Measurements from ENCODE around the gene XRCC6. TPM values are rescaled to one million over a fixed set of nuclear protein-coding genes. Genes with fewer than 3 reads are reported as not detected.
A peak's percentile ranks its signal among the peaks of the same experiment; 100 is the strongest.
"Not testable (repeated sequence)": the region's sequence is repeated elsewhere in the genome, so short reads cannot be mapped to it uniquely, and the experiment has no call there.

The XRCC6 gene
- 400 and 414 TPM in 2 replicates for total RNA-seq

DNA sequence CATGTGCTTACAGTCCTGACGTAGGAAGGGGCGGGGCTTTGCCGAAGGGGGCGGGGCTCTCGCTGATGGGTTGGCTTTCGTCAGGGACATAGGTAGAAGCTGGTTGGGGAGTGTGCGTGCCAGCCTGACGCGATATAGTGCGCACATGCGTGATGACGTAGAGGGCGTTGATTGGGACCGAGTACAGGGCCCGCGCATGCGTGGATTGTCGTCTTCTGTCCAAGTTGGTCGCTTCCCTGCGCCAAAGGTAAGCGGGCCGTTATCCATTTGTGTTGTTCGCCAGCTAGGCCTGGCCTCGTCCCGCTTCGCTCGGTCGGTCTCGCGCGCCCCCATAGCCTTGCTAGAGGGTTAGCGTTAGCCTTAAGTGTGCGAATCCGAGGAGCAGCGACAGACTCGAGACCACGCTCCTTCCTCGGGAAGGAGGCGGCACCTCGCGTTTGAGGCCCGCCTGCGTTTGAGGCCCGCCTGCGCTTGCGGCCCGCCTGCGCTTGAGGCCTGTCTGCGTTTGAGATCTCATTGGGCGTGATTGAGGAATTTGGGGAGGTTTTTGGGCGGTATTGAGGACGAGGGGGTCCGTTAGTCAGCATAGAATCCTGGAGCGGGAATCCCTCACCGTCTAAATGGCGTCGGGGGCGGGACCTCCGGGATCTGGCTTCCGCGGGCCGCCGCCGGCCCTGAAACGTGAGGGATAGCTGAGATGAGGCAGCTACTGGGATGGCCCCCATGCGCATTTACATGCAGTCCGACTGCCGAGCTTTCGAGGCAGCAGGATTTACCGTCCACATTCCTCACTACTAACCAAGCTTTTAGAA, at the start of gene XRCC6:
Gene XRCC6, plus strand, starts transcription at position 197 of the 812 bp plus-strand sequence. CDS start 710 bp downstream, outside the sequence.
- Mint-ChIP-seq H3K36me3 (ENCODE audit: low read depth) (peaks cover 46% of the 10 kb centered on the region), H3K4me3 (peak within 1 kb of the TSS; percentile 99), H3K4me1 (peaks cover 34% of the 10 kb centered on the region), H3K9me3 (no peaks in the 10 kb centered on the region), H3K27ac (peak within 1 kb of the TSS; percentile 99), H3K27me3 (no peaks in the 10 kb centered on the region)
- intact Hi-C loops (cut with micrococcal nuclease), result loop anchor here (1.0 to 5.0 kb wide), 8 partner anchors 17 to 335 kb away; partner anchors contain the start of genes POLR3H and RANGAP1
- DNase-seq, result peak; percentile 99

DNA sequence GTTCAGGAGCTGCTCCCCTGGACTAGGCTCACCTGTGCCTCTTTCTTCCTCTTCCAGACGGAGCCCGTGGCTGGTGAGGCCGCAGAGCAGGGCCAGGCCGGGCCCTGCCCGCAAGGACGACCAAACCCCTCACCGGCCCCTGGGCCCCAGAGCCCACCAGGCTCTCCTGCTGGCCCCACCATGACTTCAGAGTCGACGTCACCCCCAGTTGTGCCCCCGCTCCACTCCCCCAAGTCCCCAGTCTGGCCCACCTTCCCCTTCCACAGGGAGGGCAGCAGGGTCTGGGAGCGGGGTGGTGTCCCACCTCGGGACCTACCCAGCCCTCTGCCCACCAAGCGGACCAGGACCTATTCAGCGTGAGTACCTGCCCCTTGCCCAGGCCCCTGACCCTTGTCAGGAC, 49.3 kb upstream of the XRCC6 start:
- peaks cover 4% of the 10 kb centered on the region for H3K36me3 Mint-ChIP-seq (ENCODE audit: low read depth)
- intact Hi-C loops (cut with micrococcal nuclease), result no loop called here

DNA sequence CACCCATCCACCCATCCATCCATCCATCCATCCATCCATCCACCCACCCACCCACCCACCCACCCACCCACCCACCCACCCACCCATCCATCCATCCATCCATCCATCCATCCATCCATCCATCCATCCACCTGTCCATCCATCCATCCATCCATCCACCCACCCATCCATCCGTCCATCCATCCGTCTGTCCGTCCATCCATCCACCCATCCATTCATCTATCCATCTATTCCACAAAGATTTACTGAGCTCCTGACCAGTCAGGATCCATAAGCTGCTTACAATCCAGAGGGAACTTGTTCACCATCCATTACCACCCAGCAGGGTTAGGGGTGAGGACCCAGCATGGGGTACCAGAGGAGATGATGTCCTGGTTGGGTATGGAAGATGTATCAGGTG, 48.8 kb upstream of the XRCC6 start:
- H3K4me3 Mint-ChIP-seq; H3K36me3 Mint-ChIP-seq (ENCODE audit: low read depth); DNase-seq; H3K9me3 Mint-ChIP-seq; H3K27me3 Mint-ChIP-seq; H3K4me1 Mint-ChIP-seq; intact Hi-C loops (cut with micrococcal nuclease); H3K27ac Mint-ChIP-seq: not testable (repeated sequence)

More for the DNA sequence above, 49.3 kb upstream of the XRCC6 start:
- Mint-ChIP-seq H3K4me3 (no peak overlapping the region), H3K27me3 (no peaks in the 10 kb centered on the region), H3K9me3 (no peaks in the 10 kb centered on the region), H3K27ac (no peak overlapping the region), H3K4me1 (no peaks in the 10 kb centered on the region)
- no peak for DNase-seq

DNA sequence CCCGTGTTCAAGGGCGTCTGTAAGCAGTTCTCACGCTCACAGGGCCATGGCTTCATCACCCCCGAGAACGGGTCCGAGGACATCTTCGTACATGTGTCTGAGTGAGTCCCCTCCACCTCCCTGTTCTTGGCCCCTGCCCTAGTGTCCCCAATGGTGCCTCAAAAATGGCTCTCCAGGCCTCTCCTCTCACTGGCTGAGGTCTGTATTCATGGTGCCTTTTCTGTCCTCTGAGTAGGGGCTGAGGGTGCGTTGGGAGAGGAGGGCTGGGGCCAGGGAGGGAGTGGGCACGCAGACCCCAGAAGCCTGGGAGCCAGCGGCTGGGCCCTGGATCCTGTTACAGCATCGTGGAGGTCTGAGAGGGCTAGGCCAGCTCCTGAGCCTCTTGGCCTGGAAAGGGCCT, 47.4 kb upstream of the XRCC6 start:
- H3K4me3 Mint-ChIP-seq, result no peak overlapping the region
- peaks cover 10% of the 10 kb centered on the region for H3K36me3 Mint-ChIP-seq (ENCODE audit: low read depth)
- no peak for DNase-seq
- H3K9me3 Mint-ChIP-seq, result no peaks in the 10 kb centered on the region
- no peaks in the 10 kb centered on the region for H3K4me1 Mint-ChIP-seq
- no peak overlapping the region for H3K27ac Mint-ChIP-seq
- no peaks in the 10 kb centered on the region for H3K27me3 Mint-ChIP-seq
- intact Hi-C loops (cut with micrococcal nuclease), result no loop called here

DNA sequence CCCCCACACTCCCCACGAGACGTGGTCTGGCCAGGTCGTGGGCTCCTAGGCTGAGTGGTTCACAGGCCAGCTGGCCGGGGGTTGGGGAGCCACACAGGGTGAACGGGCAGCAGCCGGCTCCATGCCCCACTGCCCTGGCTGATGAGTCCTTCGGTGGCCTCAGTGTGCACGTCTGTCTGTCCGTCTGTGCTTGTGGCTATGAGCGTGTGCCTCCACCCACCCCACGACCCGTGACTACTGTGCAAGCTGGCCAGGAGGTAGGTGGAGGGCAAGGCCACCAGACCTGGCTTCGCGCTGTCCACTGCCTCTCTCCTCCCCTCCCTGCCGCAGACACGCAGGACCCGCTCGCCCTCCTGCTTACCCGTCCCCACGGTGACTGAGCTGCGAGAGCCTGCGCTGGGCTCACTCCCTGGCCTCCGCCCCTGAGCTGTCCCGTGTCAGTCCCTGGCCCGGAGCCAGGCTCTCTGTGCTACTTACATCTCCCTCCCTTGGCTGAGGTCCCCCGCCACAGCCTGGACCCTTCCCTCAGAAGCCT, 46.2 kb upstream of the XRCC6 start:
- no peaks in the 10 kb centered on the region for H3K9me3 Mint-ChIP-seq
- no peaks in the 10 kb centered on the region for H3K4me1 Mint-ChIP-seq
- intact Hi-C loops (cut with micrococcal nuclease), result no loop called here
- no peak for DNase-seq
- H3K4me3 Mint-ChIP-seq, result no peak overlapping the region
- H3K27me3 Mint-ChIP-seq, result no peaks in the 10 kb centered on the region
- H3K36me3 Mint-ChIP-seq (ENCODE audit: low read depth), result peaks cover 10% of the 10 kb centered on the region
- no peak overlapping the region for H3K27ac Mint-ChIP-seq

DNA sequence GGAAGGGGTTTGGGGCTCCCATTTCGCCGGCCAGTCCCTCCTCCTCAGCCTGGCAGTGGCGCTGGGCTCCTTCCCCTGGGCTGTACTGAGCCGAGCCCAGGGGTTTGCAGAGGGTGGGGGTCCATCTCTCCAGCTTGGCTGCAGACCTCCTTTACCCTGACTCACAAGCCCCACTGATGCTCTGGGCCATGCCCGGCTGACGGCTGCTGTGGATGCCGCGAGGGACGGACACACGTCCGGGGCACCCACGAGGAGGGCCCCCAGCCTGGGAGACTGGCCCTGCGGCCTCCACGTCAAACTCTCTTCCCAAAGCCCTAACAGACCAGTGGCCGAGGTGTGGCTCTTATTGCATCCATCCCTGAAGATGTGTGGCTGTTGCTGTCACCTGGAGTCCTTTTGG, 45.6 kb upstream of the XRCC6 start:
- no peak overlapping the region for H3K27ac Mint-ChIP-seq
- H3K27me3 Mint-ChIP-seq, result no peaks in the 10 kb centered on the region
- peaks cover 12% of the 10 kb centered on the region for H3K36me3 Mint-ChIP-seq (ENCODE audit: low read depth)
- no peak for DNase-seq
- intact Hi-C loops (cut with micrococcal nuclease), result no loop called here
- H3K4me3 Mint-ChIP-seq, result no peak overlapping the region
- no peaks in the 10 kb centered on the region for H3K9me3 Mint-ChIP-seq
- H3K4me1 Mint-ChIP-seq, result no peaks in the 10 kb centered on the region

DNA sequence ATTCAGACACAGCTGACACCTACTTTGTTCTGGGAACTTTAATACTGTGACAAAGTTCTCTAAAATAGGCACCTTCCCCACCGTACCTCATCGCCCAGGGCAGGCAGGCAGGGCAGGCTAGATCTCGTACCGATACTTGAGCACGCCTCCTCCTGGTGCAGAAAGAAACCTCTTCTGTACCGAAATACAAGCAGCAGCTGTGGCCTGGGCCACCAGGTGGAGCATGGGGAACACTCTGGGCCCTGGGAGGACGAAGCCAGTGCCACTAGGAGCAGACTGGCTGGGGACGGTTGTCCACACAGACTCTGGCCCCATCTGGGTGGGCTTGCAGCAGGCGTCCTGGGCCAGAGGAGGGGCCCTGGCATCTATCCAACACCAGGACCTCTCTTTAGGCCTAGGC, 44.2 kb upstream of the XRCC6 start:
- DNase-seq, result peak; percentile 83
- intact Hi-C loops (cut with micrococcal nuclease), result no loop called here
- Mint-ChIP-seq H3K27ac (no peak overlapping the region), H3K4me1 (no peaks in the 10 kb centered on the region), H3K27me3 (no peaks in the 10 kb centered on the region), H3K9me3 (no peaks in the 10 kb centered on the region), H3K36me3 (ENCODE audit: low read depth) (peaks cover 14% of the 10 kb centered on the region), H3K4me3 (no peak overlapping the region)

DNA sequence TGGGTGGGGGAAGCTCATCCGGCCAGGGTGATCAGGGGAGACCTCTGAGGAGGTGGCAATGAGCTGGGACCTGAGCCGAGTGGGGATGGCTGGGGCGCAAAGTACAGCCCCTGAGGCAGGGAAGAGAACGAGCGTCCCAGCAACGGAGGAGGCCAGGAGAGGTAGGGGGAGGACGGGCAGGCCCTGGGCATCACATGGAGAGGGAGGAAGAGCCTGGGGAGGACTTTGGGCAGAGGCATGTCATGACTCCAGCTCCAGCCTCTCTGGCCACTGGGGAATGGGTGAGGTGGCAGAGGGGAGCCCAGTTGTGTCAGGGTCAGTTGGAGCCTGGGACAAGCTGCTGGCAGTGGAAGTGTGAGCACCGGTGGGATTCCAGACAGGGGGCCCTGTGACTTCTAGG, 43.0 kb upstream of the XRCC6 start:
- Mint-ChIP-seq H3K36me3 (ENCODE audit: low read depth) (peaks cover 22% of the 10 kb centered on the region), H3K4me3 (no peak overlapping the region), H3K27me3 (no peaks in the 10 kb centered on the region), H3K9me3 (no peaks in the 10 kb centered on the region), H3K4me1 (no peaks in the 10 kb centered on the region), H3K27ac (no peak overlapping the region)
- no peak for DNase-seq
- intact Hi-C loops (cut with micrococcal nuclease), result no loop called here

DNA sequence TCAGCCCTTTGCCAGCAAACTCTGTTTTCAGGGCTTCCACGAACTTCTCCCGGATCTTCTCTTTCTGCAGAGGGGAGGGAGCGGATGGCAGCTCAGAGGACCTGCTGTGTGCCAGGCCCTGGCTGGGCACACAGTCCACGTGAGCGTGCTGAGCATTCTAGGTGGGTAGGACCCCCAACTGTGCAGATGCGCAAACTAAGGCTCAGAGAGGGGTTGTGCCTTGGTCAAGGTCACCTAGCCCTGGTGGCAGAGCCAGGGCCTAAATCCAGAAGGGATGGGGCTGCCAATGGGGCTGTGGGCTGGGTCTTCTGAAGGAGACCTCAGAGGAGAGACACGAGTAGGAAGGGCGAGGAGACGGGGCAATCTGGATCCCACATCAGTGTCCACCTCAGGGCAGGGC, 42.3 kb upstream of the XRCC6 start:
- H3K27ac Mint-ChIP-seq, result no peak overlapping the region
- H3K4me1 Mint-ChIP-seq, result peaks cover 3% of the 10 kb centered on the region
- DNase-seq, result no peak
- intact Hi-C loops (cut with micrococcal nuclease), result no loop called here
- H3K36me3 Mint-ChIP-seq (ENCODE audit: low read depth), result peaks cover 26% of the 10 kb centered on the region
- H3K4me3 Mint-ChIP-seq, result no peak overlapping the region
- H3K27me3 Mint-ChIP-seq, result no peaks in the 10 kb centered on the region
- H3K9me3 Mint-ChIP-seq, result no peaks in the 10 kb centered on the region

DNA sequence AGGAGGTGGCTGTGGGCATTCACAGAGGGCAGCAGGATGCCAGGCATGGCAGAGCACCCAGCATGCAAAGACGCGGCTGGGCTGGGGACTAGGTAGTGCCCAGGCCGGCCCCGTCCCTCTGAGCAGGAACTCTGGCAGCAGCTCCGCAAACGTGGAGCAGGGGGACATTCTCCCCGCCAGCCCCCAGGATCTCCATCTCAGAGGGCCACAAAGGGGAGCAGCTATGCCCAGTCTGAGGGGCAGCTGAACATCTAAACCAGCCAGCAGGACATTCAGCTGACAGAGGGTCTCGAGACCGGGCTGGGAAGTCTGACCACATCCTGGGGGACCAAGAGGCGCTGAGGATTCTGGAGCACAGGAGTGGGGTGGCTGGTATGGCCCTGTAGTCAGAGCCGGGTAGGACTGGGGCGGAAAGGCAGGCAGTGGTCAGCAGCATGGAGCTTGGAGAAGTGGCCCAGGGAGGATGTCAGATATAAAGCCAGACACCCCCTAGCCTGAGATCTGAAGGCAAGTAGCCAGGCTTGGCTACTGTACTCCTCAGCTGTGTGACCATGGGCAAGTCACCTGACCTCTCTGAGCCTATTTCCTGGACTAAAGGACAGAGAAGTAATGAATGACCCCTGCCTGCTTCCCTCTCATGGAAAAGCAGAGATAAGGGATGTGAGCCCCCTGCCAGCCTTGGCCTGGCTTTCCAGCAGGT, 41.6 kb upstream of the XRCC6 start:
- no peaks in the 10 kb centered on the region for H3K27me3 Mint-ChIP-seq
- no peaks in the 10 kb centered on the region for H3K9me3 Mint-ChIP-seq
- H3K4me3 Mint-ChIP-seq, result no peak overlapping the region
- no peak overlapping the region for H3K27ac Mint-ChIP-seq
- no peak for DNase-seq
- intact Hi-C loops (cut with micrococcal nuclease), result no loop called here
- H3K36me3 Mint-ChIP-seq (ENCODE audit: low read depth), result peaks cover 27% of the 10 kb centered on the region
- peaks cover 3% of the 10 kb centered on the region for H3K4me1 Mint-ChIP-seq

DNA sequence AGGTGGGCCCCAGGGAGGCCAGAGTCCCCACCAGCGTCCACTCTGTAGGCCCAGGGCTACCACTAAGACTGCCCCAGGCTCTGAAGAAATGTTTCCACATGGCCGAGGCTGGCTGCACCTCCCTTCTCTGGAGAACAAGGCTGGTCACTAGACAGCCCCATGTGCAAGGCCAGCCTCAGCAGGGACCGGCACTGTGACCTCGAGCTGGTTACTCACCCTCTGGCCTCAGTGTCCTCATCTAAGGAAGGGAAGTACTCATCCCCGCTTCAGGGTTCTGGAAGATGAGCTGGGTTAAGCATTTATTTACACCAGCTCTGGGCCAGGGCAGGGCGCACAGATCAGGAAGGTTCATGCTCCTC, 41.1 kb upstream of the XRCC6 start:
- Mint-ChIP-seq H3K27me3 (no peaks in the 10 kb centered on the region), H3K4me3 (no peak overlapping the region), H3K4me1 (peaks cover 3% of the 10 kb centered on the region), H3K27ac (no peak overlapping the region), H3K36me3 (ENCODE audit: low read depth) (peaks cover 28% of the 10 kb centered on the region), H3K9me3 (no peaks in the 10 kb centered on the region)
- no peak for DNase-seq
- intact Hi-C loops (cut with micrococcal nuclease), result no loop called here

DNA sequence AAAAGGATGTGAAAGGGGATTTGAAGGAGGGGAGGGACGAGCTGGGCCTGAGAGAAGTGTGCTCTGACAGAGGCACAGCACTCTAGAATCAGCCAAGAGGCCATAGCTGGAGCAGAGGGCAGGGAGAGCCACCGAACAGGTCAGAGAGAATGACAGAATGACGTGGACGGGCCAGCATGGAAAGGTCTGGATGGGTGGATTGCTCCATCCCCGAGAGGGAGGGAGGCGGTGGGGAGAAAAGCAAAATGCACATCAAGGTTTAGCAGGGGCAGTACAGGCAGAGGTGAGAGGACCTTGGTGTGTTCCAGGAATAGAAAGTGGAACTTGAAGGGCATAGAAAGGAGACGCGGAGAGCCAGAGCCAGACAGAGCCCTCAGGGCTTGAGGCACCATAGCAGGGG, 38.4 kb upstream of the XRCC6 start:
- peaks cover 28% of the 10 kb centered on the region for H3K36me3 Mint-ChIP-seq (ENCODE audit: low read depth)
- no peak overlapping the region for H3K4me3 Mint-ChIP-seq
- intact Hi-C loops (cut with micrococcal nuclease), result no loop called here

DNA sequence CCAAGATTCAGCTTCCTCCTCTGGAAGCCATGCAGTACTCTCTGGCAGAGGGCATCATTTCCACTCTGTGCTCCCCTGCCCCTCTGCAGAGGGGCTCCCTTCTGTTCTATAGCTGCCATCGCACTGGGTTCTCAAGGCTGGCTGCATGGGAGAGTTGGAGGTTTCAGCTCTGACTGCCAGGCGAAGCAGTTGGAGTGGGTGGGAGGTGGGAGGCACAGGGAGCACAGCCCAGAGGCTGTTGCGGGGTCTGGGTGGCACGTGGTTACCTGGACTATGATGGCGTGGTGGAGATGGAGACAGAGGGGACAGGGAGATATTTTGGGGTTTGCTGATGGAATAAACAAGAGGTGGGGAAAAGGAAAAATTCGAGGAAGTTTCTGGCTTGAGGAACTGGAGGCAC, 36.2 kb upstream of the XRCC6 start:
- H3K9me3 Mint-ChIP-seq, result no peaks in the 10 kb centered on the region
- H3K27ac Mint-ChIP-seq, result no peak overlapping the region
- intact Hi-C loops (cut with micrococcal nuclease), result no loop called here
- no peak overlapping the region for H3K4me3 Mint-ChIP-seq
- peaks cover 21% of the 10 kb centered on the region for H3K36me3 Mint-ChIP-seq (ENCODE audit: low read depth)
- DNase-seq, result no peak
- no peaks in the 10 kb centered on the region for H3K27me3 Mint-ChIP-seq
- H3K4me1 Mint-ChIP-seq, result peaks cover 24% of the 10 kb centered on the region

More for the DNA sequence above, 38.4 kb upstream of the XRCC6 start:
- no peak overlapping the region for H3K27ac Mint-ChIP-seq
- no peaks in the 10 kb centered on the region for H3K9me3 Mint-ChIP-seq
- H3K27me3 Mint-ChIP-seq, result no peaks in the 10 kb centered on the region
- no peak for DNase-seq
- H3K4me1 Mint-ChIP-seq, result peaks cover 10% of the 10 kb centered on the region

DNA sequence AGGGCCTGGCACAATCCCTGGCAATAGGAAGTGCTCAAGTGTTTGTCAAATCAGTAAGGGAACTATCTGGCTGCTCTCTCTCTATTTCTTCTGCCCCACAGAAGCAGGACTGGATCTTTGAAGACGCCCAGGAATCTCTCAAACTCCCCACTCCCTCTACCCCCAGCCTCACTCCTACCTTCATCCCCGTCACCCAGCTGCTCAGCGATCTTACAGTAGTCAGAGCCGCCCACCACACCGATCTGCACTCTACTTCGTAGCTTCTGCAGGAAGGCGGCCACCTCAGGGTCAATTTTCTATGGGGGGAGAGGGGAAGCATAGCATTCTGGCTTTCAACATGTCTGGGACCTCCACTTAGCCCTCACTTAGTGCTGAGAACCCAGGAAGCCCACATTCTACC, 35.2 kb upstream of the XRCC6 start:
- Mint-ChIP-seq H3K27ac (no peak overlapping the region), H3K27me3 (no peaks in the 10 kb centered on the region), H3K36me3 (ENCODE audit: low read depth) (peaks cover 19% of the 10 kb centered on the region), H3K4me3 (no peak overlapping the region), H3K4me1 (peaks cover 24% of the 10 kb centered on the region), H3K9me3 (no peaks in the 10 kb centered on the region)
- DNase-seq, result no peak
- intact Hi-C loops (cut with micrococcal nuclease), result no loop called here

All from activated CD4-positive, alpha-beta T cell treated with anti-CD3 and anti-CD28 coated beads, Interleukin-2, amount 10 ng/mL, durations not matched to agents 24 days and 14 days (primary cell).